Activated T-cell treated with anti-CD3 and anti-CD28 coated beads, Interleukin-2, amount 50 U/mL, for 72 hours (primary cell): Measurements from ENCODE around the gene PITPNM1. TPM values are rescaled to one million over a fixed set of nuclear protein-coding genes. Genes with fewer than 3 reads are reported as not detected.

Experiments
- ATAC-seq, 2 donors: fragments of 150-1000 bp; cut with Tn5 transposase; replicated peaks in 1 of 2; 2 replicates each; pipeline ENCODE4 v1.10.0; 2021; ENCODE audit warnings: moderate library complexity in 2 of 2, mild to moderate bottlenecking in 1 of 2
- DNase-seq, 2 donors: peaks; one replicate each; pipeline ENCODE4 v3.0.0; 2021 to 2022; ENCODE audit warnings: mixed read lengths in 1 of 2
- H3K27ac Mint-ChIP-seq: one replicate; pipeline ENCODE4 v1.8.0; 2022; ENCODE audit warnings: mild to moderate bottlenecking, moderate library complexity, mixed read lengths
- H3K27me3 Mint-ChIP-seq: one replicate; pipeline ENCODE4 v1.8.0; 2022; ENCODE audit warnings: low read depth, mixed read lengths
- H3K36me3 Mint-ChIP-seq, 2 donors: one replicate each; pipeline ENCODE4 v1.8.0; 2022; ENCODE audit warnings: mixed read lengths in 2 of 2, mild to moderate bottlenecking in 1 of 2; ENCODE audit not compliant: insufficient read depth in 2 of 2
- H3K4me1 Mint-ChIP-seq: one replicate; pipeline ENCODE4 v1.8.0; 2022; ENCODE audit warnings: low read depth, mixed read lengths
- H3K4me3 Mint-ChIP-seq, 2 donors: one replicate each; pipeline ENCODE4 v1.8.0; 2022; ENCODE audit warnings: mild to moderate bottlenecking in 2 of 2, mixed read lengths in 2 of 2, moderate library complexity in 2 of 2
- H3K9me3 Mint-ChIP-seq, 2 donors: one replicate each; pipeline ENCODE4 v1.8.0; 2022; ENCODE audit warnings: mixed read lengths in 2 of 2
- total RNA-seq, 2 donors: library from RNA; stranded (reverse); gene quantifications; one replicate each; pipeline ENCODE4 v1.2.3, GENCODE V29; 2022

The PITPNM1 gene
- total RNA-seq, 2 donors from 2014 or later: 94.3 to 118 TPM

DNA sequence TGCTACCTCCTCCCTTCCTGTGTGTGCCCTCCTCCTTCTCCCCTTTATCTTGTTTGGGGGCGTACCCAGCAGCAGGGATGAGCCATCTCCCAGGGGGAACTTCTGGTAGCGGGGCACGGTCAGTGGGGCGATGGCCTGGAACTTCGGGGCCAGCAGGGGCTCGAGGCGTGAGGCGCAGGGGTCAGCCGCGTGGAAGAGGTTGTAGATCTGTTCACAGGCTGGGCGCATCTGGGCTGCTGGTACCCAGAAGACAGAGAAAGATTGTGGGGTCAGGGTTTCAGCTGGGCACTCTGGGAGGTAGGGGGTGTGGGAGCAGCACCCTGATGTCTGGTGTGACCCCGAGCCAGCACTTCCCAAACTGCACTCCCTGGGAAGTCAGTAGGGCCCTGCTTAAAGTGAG, 9.1 kb downstream of the PITPNM1 start:
- peaks cover 0 to 2% of the 10 kb centered on the region in 2 donors for H3K9me3 Mint-ChIP-seq

DNA sequence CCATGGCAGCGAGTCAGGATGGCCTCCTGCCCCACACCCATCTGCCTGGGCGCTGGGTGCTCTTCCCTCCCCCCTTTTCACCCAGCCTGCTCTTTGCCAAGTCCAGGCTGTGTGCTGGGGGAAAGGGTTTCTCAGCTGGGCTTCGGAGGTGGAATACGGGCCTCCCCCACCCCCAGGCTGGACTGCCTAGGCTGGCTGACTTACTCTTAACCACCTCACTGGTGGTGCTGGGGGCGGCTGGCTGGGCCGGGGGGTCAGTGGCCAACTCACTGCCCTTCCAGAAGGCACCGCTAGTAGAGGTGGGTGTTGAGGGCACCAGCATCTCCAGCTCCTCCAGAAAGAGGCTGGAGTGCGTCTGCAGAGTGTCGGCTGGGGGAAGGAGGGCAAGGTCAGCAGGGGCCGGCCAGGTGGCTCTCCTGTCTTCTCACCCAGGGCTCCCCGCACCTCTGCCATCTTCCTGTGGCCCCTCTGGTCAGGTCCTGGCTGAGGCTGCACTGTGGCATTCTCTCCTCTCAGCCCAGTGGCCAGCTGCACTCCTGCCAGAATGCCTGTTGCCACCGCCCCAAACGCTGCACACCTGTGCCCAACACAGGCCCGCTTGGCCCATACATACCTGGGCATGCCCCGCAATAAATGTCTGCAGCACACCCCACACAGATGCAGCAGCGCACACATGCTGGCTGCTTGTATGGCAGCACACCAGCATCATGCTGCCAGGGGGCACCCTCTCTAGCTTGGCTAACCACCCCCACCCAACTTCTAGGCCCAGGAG, 9.7 kb downstream of the PITPNM1 start:
- Mint-ChIP-seq H3K36me3 (peaks cover 5 to 6% of the 10 kb centered on the region in 2 donors), H3K4me1 (peaks cover under 1% of the 10 kb centered on the region), H3K27ac (no peak overlapping the region), H3K4me3 (no peak overlapping the region), H3K27me3 (no peaks in the 10 kb centered on the region), H3K9me3 (peaks cover 0 to 2% of the 10 kb centered on the region in 2 donors)
- ATAC-seq (no peak), DNase-seq (no peak)

More for the DNA sequence above, 9.1 kb downstream of the PITPNM1 start:
- Mint-ChIP-seq H3K4me1 (peaks cover 7% of the 10 kb centered on the region), H3K36me3 (peaks cover 8 to 11% of the 10 kb centered on the region in 2 donors), H3K27ac (peak overlapping the region; percentile 14), H3K4me3 (no peak overlapping the region), H3K27me3 (no peaks in the 10 kb centered on the region)
- DNase-seq (no peak), ATAC-seq (no peak)

DNA sequence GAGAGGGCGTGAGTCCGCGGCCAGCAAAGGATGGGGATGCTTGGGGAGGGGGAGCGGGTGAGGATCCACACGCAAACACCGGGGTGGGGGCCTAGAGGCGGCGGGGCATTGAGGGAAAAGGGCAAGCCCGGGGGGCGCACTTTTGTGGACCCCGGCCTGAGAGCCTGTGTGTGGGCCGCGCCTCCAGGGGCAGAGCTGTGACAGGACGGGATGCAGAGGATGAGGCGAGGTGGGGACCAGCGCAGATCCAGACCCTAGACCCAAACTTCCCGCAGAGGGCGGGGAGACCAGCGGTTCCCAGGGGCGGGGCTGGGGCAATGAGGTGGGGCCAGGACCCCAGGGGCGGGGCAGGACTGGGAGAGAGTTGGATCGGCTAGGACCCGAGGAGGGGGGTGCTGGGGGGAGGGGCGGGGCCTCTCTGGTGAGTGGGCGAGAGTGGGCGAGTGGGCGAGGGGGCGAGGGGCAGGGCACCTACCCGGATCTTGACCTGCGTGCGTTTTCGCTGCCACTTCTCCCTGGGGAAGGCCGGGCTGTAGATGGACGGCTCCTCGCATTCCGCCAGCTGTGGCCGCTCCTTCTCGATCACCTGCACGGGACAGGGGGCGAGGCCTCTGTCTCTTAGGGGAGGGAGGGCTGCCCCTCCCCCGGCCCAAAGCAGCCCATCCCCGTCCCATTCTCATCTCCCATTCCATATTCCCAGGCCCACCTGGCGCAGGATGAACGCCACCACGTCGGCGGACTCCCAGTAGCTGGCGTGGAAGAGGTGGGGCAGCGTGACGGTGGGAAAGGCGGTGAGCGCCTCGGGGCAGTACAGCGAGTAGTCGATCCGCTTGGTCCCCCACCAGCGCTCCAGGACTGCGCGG, 10.6 kb downstream of the PITPNM1 start:
- DNase-seq (no peak), ATAC-seq (no peak)
- H3K27me3 Mint-ChIP-seq: no peaks in the 10 kb centered on the region
- no peak overlapping the region for H3K27ac Mint-ChIP-seq
- peaks cover 7 to 9% of the 10 kb centered on the region in 2 donors for H3K36me3 Mint-ChIP-seq
- H3K9me3 Mint-ChIP-seq: peaks cover 0 to 2% of the 10 kb centered on the region in 2 donors
- H3K4me3 Mint-ChIP-seq: no peak overlapping the region
- peaks cover 3% of the 10 kb centered on the region for H3K4me1 Mint-ChIP-seq

DNA sequence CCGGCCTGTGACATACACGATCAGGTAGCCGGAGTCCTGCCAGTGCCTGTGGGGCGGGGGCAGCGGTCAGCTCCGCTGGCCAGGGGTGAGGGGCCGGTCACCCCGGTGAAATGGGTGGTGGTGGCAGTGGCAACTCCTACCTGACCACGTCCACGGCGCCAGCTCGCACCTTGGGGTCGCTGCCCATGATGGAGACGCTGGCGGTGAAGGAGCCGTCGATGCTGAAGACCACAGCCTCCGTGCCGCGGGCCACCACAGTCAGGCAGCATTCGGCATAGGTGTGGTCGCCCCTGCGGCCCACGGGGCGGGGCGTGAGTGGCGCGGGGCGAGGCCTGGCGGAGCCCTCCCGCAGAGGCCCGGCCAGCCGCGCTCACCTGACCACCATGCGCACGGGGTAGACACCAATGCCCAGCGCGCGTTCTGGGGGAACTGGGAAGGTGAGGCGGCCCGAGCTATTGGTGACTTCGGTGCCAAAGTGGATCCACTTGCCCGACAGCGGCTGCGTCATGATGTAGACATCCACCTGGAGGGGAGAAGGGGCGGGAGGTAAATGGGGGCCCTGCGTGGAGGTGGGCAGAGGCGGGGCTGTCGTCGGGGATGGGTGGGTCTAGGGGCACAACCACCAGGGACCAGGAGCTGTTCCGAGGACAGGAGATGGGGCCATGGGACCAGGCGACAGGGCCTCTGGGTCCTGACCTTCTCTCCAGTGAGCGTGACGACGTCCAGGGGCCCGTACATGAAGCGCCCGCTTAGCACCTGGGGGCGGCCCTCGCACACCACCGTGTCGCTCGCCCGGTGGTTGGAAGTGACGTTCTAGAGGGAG, 11.4 kb downstream of the PITPNM1 start:
- Mint-ChIP-seq H3K4me1 (peaks cover 9% of the 10 kb centered on the region), H3K36me3 (peaks cover 6 to 11% of the 10 kb centered on the region in 2 donors), H3K27me3 (no peaks in the 10 kb centered on the region), H3K4me3 (no peak overlapping the region), H3K9me3 (no peaks in the 10 kb centered on the region), H3K27ac (no peak overlapping the region)
- DNase-seq: no peak
- ATAC-seq: no peak

DNA sequence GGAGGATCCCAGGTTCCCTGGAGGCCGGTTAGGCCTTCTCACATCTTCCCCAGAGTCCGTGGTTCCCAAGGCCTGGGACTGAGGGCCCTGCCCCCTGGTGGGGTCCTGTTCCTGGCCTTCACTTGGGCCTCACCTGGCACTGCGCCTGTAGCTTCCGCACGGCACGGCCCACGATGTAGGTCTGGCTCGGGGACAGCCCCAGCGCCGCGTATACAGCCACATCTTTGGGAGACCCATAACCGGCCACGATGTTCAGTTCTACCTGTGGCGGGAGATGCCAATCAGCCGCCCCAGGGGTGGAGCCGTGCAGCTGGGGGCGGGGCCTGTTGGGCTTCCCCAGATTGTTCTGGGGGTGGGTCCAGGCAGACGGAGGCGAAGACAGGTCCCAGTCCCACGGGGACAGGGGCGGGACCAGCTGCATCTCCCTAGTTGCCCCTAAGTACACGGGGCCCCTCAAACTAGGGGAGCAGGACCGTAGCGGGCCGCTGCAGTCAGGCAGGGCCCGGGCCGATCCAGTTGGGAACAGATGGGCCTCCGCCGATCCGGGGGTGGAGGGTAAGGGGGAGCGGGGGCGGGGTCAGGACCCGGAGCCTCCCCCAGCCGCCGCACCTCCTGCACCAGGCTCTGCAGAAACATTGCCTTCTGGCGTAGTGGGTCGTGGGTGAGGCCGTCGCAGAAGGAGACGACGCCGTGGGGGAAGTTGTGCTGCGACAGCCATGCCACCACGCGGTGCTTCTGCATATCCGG, 12.2 kb downstream of the PITPNM1 start:
- H3K27ac Mint-ChIP-seq: no peak overlapping the region
- no peak for ATAC-seq
- no peaks in the 10 kb centered on the region for H3K27me3 Mint-ChIP-seq
- no peaks in the 10 kb centered on the region for H3K9me3 Mint-ChIP-seq
- no peak for DNase-seq
- no peak overlapping the region for H3K4me3 Mint-ChIP-seq
- peaks cover 16% of the 10 kb centered on the region for H3K4me1 Mint-ChIP-seq
- H3K36me3 Mint-ChIP-seq: peaks cover 4 to 11% of the 10 kb centered on the region in 2 donors

DNA sequence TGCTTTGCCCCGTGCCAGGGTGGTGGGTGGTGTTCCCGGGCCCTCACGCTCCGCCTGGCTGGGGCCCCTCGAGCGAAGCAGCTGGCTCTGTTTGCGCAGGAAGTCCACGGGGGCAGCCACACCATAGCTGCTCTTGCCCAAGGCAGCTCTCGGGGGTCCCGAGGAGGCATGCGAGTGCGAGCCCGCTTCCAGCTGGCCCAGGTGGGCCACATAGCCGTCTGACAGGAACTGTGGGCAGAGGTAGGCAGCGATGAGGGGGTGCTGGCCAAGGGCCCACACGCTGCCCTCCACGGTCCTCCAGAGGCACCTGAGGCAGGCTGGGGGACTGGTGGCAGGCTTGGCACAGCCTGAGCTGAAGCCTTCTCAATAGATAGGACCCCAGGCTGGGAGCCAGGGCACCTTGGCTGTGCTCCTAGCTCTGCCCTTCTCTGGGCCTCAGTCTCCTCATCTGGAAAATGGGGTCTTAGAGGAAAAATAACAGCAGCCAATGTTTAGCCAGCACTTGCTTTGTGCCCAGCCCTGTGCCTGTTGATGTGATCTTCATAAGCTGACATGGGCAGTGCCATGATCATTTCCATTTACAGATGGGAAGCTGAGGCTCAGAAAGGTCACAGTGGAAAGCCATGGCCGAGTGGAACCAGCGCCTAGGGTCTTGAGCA, 13.0 kb downstream of the PITPNM1 start:
- Mint-ChIP-seq H3K27ac (no peak overlapping the region), H3K4me3 (no peak overlapping the region), H3K9me3 (peaks cover 1 to 2% of the 10 kb centered on the region in 2 donors), H3K36me3 (peaks cover 6 to 18% of the 10 kb centered on the region in 2 donors), H3K27me3 (no peaks in the 10 kb centered on the region), H3K4me1 (peaks cover 24% of the 10 kb centered on the region)
- no peak for DNase-seq
- ATAC-seq: no peak

DNA sequence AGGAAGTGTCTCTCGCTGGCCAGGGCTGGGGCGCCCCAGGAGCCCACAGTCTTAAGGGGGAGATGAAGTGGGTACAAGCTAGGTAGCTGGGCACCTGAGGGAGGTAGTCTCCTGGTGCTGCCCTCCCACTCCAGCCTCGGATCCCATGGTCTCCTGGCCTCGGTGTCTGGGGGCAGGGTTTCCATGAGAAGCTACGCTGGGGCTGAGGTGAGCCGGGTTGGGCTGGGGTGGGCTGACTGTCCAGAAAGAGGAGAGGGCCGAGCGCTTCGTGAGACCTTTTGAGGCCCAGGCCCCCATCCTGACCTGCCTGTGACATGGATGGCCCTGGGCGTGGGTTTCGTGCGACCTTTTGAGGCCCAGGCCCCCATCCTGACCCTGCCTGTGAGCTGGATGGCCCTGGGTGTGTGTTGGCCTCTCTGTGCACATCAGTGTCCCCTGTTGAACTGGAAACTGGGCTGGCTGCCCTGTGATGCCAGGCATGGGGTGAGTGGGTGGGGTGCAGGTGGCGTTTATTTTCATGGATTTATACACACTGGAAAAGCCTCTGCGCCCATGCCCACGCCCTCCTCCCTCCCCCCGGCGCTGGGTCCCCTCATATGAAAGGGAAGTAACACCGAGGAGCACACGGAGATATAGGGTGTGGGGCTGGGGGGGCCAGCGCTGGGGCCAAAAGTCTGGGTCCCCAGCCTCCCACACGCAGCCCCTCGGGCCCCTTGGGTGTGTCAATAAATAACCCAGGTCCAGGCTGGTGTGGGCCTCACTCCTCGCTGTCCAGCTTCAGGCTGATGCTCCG, 13.7 kb downstream of the PITPNM1 start:
- no peak for DNase-seq
- Mint-ChIP-seq H3K4me3 (no peak overlapping the region), H3K27me3 (no peaks in the 10 kb centered on the region), H3K27ac (peak overlapping the region; percentile 66), H3K4me1 (peaks cover 31% of the 10 kb centered on the region), H3K9me3 (peaks cover 1 to 2% of the 10 kb centered on the region in 2 donors), H3K36me3 (peaks cover 6 to 18% of the 10 kb centered on the region in 2 donors)
- ATAC-seq: no peak

DNA sequence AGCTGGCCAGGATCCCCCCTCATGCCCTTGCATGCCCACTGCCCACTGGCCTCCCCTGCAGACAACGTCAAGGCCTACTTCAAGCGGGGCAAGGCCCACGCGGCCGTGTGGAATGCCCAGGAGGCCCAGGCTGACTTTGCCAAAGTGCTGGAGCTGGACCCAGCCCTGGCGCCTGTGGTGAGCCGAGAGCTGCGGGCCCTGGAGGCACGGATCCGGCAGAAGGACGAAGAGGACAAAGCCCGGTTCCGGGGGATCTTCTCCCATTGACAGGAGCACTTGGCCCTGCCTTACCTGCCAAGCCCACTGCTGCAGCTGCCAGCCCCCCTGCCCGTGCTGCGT, 14.5 kb downstream of the PITPNM1 start:
- H3K27me3 Mint-ChIP-seq: no peaks in the 10 kb centered on the region
- peaks cover 6 to 15% of the 10 kb centered on the region in 2 donors for H3K36me3 Mint-ChIP-seq
- no peak overlapping the region for H3K4me3 Mint-ChIP-seq
- H3K27ac Mint-ChIP-seq: peak overlapping the region; percentile 66
- DNase-seq (no peak), ATAC-seq (no peak)
- peaks cover 1 to 2% of the 10 kb centered on the region in 2 donors for H3K9me3 Mint-ChIP-seq
- H3K4me1 Mint-ChIP-seq: peaks cover 39% of the 10 kb centered on the region

DNA sequence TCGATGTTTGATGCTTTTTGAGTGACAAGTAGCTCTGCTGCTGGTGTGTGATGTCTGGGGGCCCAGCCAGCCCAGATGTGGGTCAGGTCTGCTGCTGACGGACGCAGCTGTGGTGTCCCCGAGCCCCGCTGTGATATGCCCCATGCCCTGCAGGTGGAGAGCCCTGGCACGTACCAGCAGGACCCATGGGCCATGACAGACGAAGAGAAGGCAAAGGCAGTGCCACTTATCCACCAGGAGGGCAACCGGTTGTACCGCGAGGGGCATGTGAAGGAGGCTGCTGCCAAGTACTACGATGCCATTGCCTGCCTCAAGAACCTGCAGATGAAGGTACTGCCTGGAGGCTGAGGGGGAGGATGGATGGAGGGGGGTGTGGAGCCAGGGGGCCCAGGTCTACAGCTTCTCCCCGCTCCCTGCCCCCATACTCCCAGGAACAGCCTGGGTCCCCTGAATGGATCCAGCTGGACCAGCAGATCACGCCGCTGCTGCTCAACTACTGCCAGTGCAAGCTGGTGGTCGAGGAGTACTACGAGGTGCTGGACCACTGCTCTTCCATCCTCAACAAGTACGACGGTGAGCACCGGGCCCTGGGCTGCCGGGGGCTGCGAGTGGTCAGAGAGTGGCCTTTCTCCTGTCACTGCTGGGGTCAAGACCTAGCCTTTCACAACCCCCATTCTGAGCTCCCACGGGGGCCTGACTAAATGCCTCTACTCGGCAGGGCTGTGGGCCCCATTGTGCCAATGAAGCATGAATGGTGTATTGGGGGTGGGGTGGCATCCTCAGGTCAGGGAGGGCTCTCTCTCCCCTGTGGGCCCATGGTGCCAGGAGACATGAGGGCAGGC, 15.1 kb downstream of the PITPNM1 start:
- peaks cover 1 to 2% of the 10 kb centered on the region in 2 donors for H3K9me3 Mint-ChIP-seq
- H3K4me1 Mint-ChIP-seq: peaks cover 44% of the 10 kb centered on the region
- H3K36me3 Mint-ChIP-seq: peaks cover 6 to 15% of the 10 kb centered on the region in 2 donors
- peak overlapping the region; percentile 58 to 63 for H3K4me3 Mint-ChIP-seq
- ATAC-seq: no peak
- H3K27me3 Mint-ChIP-seq: no peaks in the 10 kb centered on the region
- no peak for DNase-seq
- H3K27ac Mint-ChIP-seq: peak overlapping the region; percentile 91

DNA sequence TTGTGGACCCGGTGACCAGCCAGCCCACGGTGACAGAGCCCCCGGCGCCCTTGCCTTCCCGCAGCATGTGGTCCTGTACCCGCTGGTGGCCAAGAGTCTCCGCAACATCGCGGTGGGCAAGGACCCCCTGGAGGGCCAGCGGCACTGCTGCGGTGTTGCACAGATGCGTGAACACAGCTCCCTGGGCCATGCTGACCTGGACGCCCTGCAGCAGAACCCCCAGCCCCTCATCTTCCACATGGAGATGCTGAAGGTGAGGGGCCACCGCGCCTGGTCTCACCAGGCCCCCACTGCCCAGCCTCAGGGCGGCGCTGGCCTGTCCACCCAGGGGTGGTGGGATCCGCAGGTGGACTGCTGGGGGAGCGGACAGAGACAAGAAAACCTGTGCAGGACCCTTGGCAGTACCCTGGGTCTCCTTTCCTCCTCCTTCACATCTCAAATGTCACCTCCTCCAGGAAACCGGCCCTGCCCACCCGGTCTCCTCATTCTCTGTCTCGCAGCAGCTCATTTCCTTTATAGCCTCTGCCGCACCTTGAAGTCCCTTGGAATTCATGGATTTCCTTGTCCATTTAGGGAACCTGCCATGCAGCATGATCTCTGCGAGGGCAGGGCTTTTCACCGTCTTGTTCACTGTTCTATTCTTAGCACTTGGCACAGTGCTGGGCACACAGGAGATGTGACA, 15.8 kb downstream of the PITPNM1 start:
- no peaks in the 10 kb centered on the region for H3K27me3 Mint-ChIP-seq
- DNase-seq: no peak
- no peak for ATAC-seq
- H3K36me3 Mint-ChIP-seq: peaks cover 8 to 19% of the 10 kb centered on the region in 2 donors
- H3K9me3 Mint-ChIP-seq: peaks cover 1 to 2% of the 10 kb centered on the region in 2 donors
- peak overlapping the region; percentile 91 for H3K27ac Mint-ChIP-seq
- peaks cover 52% of the 10 kb centered on the region for H3K4me1 Mint-ChIP-seq
- peak overlapping the region; percentile 58 to 63 for H3K4me3 Mint-ChIP-seq
